GM23338 (cell line): ENCODE measurements around the gene NAA15. TPM values are rescaled to one million over a fixed set of nuclear protein-coding genes. Genes with fewer than 3 reads are reported as not detected.

Source experiments
- ATAC-seq: fragments of 200-7000 bp; cut with Tn5 transposase; 3 replicates; pipeline ENCODE4 v1.9.1; 2020
- DNase-seq: peaks from one replicate; pipeline ENCODE4 v3.0.0-alpha.2; 2015; ENCODE audit warnings: low spot score
- H2AFZ ChIP-seq: fragments of 200-600 bp; sonication (generic); 2 replicates; pipeline ENCODE4 v1.8.0; 2016; ENCODE audit warnings: antibody characterized with exemption, mild to moderate bottlenecking, moderate library complexity
- H3F3A ChIP-seq: fragments of 200-600 bp; sonication (generic); replicated peaks from 2 replicates; pipeline ENCODE4 v1.8.0; 2017; ENCODE audit warnings: antibody characterized with exemption, mixed run types, low read depth
- H3K27ac ChIP-seq: fragments of 200-600 bp; sonication (generic); 2 replicates; pipeline ENCODE4 v1.6.1; 2016; ENCODE audit warnings: low read depth
- H3K27me3 ChIP-seq: fragments of 200-600 bp; sonication (generic); 2 replicates; pipeline ENCODE4 v1.8.0; 2016; ENCODE audit warnings: mild to moderate bottlenecking, mixed run types, moderate library complexity; ENCODE audit not compliant: insufficient read depth
- H3K36me3 ChIP-seq: fragments of 200-600 bp; sonication (generic); 2 replicates; pipeline ENCODE4 v1.8.0; 2016; ENCODE audit warnings: mild to moderate bottlenecking; ENCODE audit not compliant: insufficient read depth
- H3K4me1 ChIP-seq: fragments of 200-600 bp; sonication (generic); 2 replicates; pipeline ENCODE4 v1.8.0; 2016; ENCODE audit warnings: mild to moderate bottlenecking, moderate library complexity; ENCODE audit not compliant: insufficient read depth
- H3K4me2 ChIP-seq: fragments of 200-600 bp; sonication (generic); 2 replicates; pipeline ENCODE4 v1.7.1; 2017; ENCODE audit warnings: mixed run types
- H3K4me3 ChIP-seq: fragments of 200-600 bp; sonication (generic); 2 replicates; pipeline ENCODE4 v1.6.1; 2016; ENCODE audit warnings: mixed run types
- H3K79me2 ChIP-seq: fragments of 200-600 bp; sonication (generic); replicated peaks from 2 replicates; pipeline ENCODE4 v1.8.0; 2017; ENCODE audit warnings: mild to moderate bottlenecking; ENCODE audit not compliant: insufficient read depth
- H3K9me2 ChIP-seq: fragments of 200-600 bp; sonication (generic); 2 replicates; pipeline ENCODE4 v1.8.0; 2017; ENCODE audit not compliant: insufficient read depth
- H4K20me1 ChIP-seq: fragments of 200-600 bp; sonication (generic); replicated peaks from 2 replicates; pipeline ENCODE4 v1.8.0; 2017; ENCODE audit warnings: mild to moderate bottlenecking; ENCODE audit not compliant: insufficient read depth
- H3K27ac Mint-ChIP-seq: 2 replicates; pipeline ENCODE4 v1.8.0; 2020; ENCODE audit warnings: inconsistent platforms, mild to moderate bottlenecking, moderate library complexity, mixed read lengths
- H3K27me3 Mint-ChIP-seq: 3 replicates; pipeline ENCODE4 v1.8.0; 2022; ENCODE audit warnings: low read depth, mild to moderate bottlenecking, moderate library complexity, mixed read lengths, inconsistent platforms; ENCODE audit not compliant: insufficient read depth, poor library complexity
- H3K36me3 Mint-ChIP-seq: 3 replicates; pipeline ENCODE4 v1.8.0; 2021; ENCODE audit warnings: low read depth, mild to moderate bottlenecking, inconsistent platforms, moderate library complexity, mixed read lengths
- H3K4me1 Mint-ChIP-seq: 3 replicates; pipeline ENCODE4 v1.8.0; 2020; ENCODE audit warnings: mild to moderate bottlenecking, inconsistent platforms, mixed read lengths
- H3K4me3 Mint-ChIP-seq: 3 replicates; pipeline ENCODE4 v1.8.0; 2021; ENCODE audit warnings: moderate library complexity, mild to moderate bottlenecking, inconsistent platforms, mixed read lengths
- H3K9me3 Mint-ChIP-seq: 3 replicates; pipeline ENCODE4 v1.8.0; 2020; ENCODE audit warnings: moderate library complexity, mild to moderate bottlenecking, inconsistent platforms, mixed read lengths
- CREB1 ChIP-seq: fragments of 250-450 bp; sonication (Bioruptor Pico); IDR thresholded peaks from 2 replicates; pipeline ENCODE4 v1.5.0; 2020; ENCODE audit warnings: low read depth, mild to moderate bottlenecking, moderate library complexity
- CTCF ChIP-seq, 2 experiments: fragments of 200-600 bp in 1 of 2; sonication (generic) in 1 of 2; conservative IDR thresholded peaks; 2 replicates each; pipeline versions ENCODE4 v1.5.1 to v1.6.1; 2016 to 2017; ENCODE audit warnings: antibody characterized with exemption in 2 of 2, low read depth in 2 of 2, mild to moderate bottlenecking in 2 of 2, moderate library complexity in 1 of 2
- ETS1 ChIP-seq: IDR thresholded peaks from 2 replicates; pipeline ENCODE4 v1.6.1; 2016; ENCODE audit warnings: antibody characterized with exemption
- EZH2phosphoT487 ChIP-seq: fragments of 200-600 bp; sonication (generic); IDR thresholded peaks from one replicate; pipeline ENCODE4 v1.8.1; 2018; ENCODE audit warnings: antibody characterized with exemption; ENCODE audit not compliant: unreplicated experiment
- JUNB ChIP-seq: IDR thresholded peaks from one replicate; pipeline ENCODE4 v1.6.1; 2016; ENCODE audit warnings: antibody characterized with exemption; ENCODE audit not compliant: unreplicated experiment
- NANOG ChIP-seq: IDR thresholded peaks from 2 replicates; pipeline ENCODE4 v1.6.1; 2016; ENCODE audit warnings: antibody characterized with exemption, borderline replicate concordance
- POLR2AphosphoS5 ChIP-seq: IDR thresholded peaks from 2 replicates; pipeline ENCODE4 v1.6.1; 2016; ENCODE audit warnings: antibody characterized with exemption, low read depth
- REST ChIP-seq: IDR thresholded peaks from one replicate; pipeline ENCODE4 v1.6.1; 2018; ENCODE audit warnings: antibody characterized with exemption; ENCODE audit not compliant: unreplicated experiment
- STAT1 ChIP-seq: IDR thresholded peaks from one replicate; pipeline ENCODE4 v1.6.1; 2016; ENCODE audit warnings: antibody characterized with exemption; ENCODE audit not compliant: unreplicated experiment
- ZNF331 ChIP-seq: fragments of 250-450 bp; sonication (Bioruptor Pico); IDR thresholded peaks from 2 replicates; pipeline ENCODE4 v1.5.0; 2020; ENCODE audit warnings: low read depth, mild to moderate bottlenecking, moderate library complexity
- ZNF462 ChIP-seq: fragments of 250-450 bp; sonication (Bioruptor Pico); IDR thresholded peaks from 2 replicates; pipeline ENCODE4 v1.5.0; 2020; ENCODE audit warnings: mild to moderate bottlenecking, moderate library complexity
- polyA plus RNA-seq: library from polyadenylated mRNA; unstranded; fragments of >200 nt; fragmentation: Nextera tagmentation; extraction: Ambion mirVana; gene quantifications from 2 replicates; pipeline ENCODE4 v1.2.1, GENCODE V29; 2016
- total RNA-seq: library from RNA; depleted of rRNA; stranded (reverse); fragments of >200 nt; shearing (Covaris generic); gene quantifications from 2 replicates; pipeline ENCODE4 v1.2.3, GENCODE V29; 2014

Gene NAA15
- total and polyA plus RNA-seq, 2 experiments from 2014 or later = 80.1 to 101 TPM

- no peak for TF ChIP-seq ZNF462 (CRISPR knock-in tag)
- TF ChIP-seq CTCF (conservative IDR thresholded peaks at IDR 0.05; ENCODE audit: low read depth in 2 of 2) = no peak
- TF ChIP-seq STAT1 = no peak
- no peak for TF ChIP-seq NANOG
- no peak for TF ChIP-seq CREB1 (CRISPR knock-in tag)
- TF ChIP-seq POLR2AphosphoS5 = no peak
These were observed 35.1 kb upstream of the NAA15 start (continued) for GRCh38 chr4:139266208-139266582.

GRCh38 chr4:139266583-139267257, 34.6 kb upstream of the NAA15 start:
- no peaks in the 10 kb centered on the region for H3K9me3 Mint-ChIP-seq
- Histone ChIP-seq H3K27me3 (no peaks in the 10 kb centered on the region), H2AFZ (peak overlapping the region; percentile 70; the same call in 1 of the 2 replicates), H4K20me1 (no peaks in the 10 kb centered on the region), H3K4me1 (peaks cover 5% of the 10 kb centered on the region; the same call in 1 of the 2 replicates), H3K27ac (no peak overlapping the region), H3K36me3 (no peaks in the 10 kb centered on the region), H3K4me3 (no peak overlapping the region), H3F3A (no peaks in the 10 kb centered on the region), H3K9me2 (no peaks in the 10 kb centered on the region), H3K79me2 (no peaks in the 10 kb centered on the region), H3K4me2 (no peak overlapping the region)
- DNase-seq (peak; percentile 26), ATAC-seq (peak; percentile 88)
- no peaks in the 10 kb centered on the region for H3K36me3 Mint-ChIP-seq
- no peak overlapping the region for H3K4me3 Mint-ChIP-seq
- H3K4me1 Mint-ChIP-seq = peaks cover 18% of the 10 kb centered on the region
- peaks cover 1% of the 10 kb centered on the region for H3K27me3 Mint-ChIP-seq
- no peak overlapping the region for H3K27ac Mint-ChIP-seq
- TF ChIP-seq ZNF331 (CRISPR knock-in tag) (no peak), ETS1 (no peak), JUNB (no peak), POLR2AphosphoS5 (no peak), NANOG (no peak), EZH2phosphoT487 (no peak), STAT1 (no peak), REST (no peak)
